HEK293 (cell line): Measurements from ENCODE around the gene PDGFC.
A peak's percentile ranks its signal among the peaks of the same experiment; 100 is the strongest.

ENCODE experiments used
- CTCF ChIA-PET: fragments of 350-600 bp; formaldehyde crosslinking; extraction: SDS; loops from one replicate; lab custom pipeline; 2021; ENCODE audit warnings: antibody characterized with exemption; lab: Yijun Ruan, JAX
- POLR2A ChIA-PET: fragments of 300-600 bp; formaldehyde crosslinking; extraction: SDS; loops from one replicate; lab custom pipeline; 2020; ENCODE audit warnings: antibody characterized with exemption, inconsistent platforms; lab: Yijun Ruan, JAX
- H3K27ac ChIP-seq: fragments of 200-500 bp; sonication (Bioruptor generic); 2 replicates; pipeline ENCODE4 v1.5.1; 2014; ENCODE audit warnings: low read depth, low read length, control low read depth, inconsistent platforms; ENCODE audit errors: extremely low read depth
- H3K36me3 ChIP-seq, 2 experiments: fragments of 200-500 bp in 1 of 2; sonication (Bioruptor generic) in 1 of 2; 1 replicate in 1 of 2; 2 replicates in 1 of 2; pipeline ENCODE4 v1.5.1; 2014 to 2017; ENCODE audit warnings: inconsistent platforms in 2 of 2, low read length in 2 of 2; ENCODE audit not compliant: control insufficient read depth in 2 of 2, insufficient read depth in 1 of 2
- H3K4me1 ChIP-seq: fragments of 200-500 bp; sonication (Bioruptor generic); 2 replicates; pipeline ENCODE4 v1.5.1; 2014; ENCODE audit warnings: mild to moderate bottlenecking, low read length, inconsistent platforms; ENCODE audit not compliant: control insufficient read depth, insufficient read depth
- H3K4me3 ChIP-seq: 2 replicates; pipeline ENCODE4 v1.5.1; 2011; ENCODE audit warnings: low read depth, mild to moderate bottlenecking, control low read depth, low read length, moderate library complexity
- H3K9me3 ChIP-seq: fragments of 200-500 bp; sonication (Bioruptor generic); 2 replicates; pipeline ENCODE4 v1.5.1; 2014; ENCODE audit warnings: low read depth, low read length, inconsistent platforms; ENCODE audit not compliant: control insufficient read depth, insufficient read depth
- ATF2 ChIP-seq: fragments of 450-650 bp; formaldehyde crosslinking; IDR thresholded peaks from 2 replicates; pipeline ENCODE4 v1.5.1; 2016; ENCODE audit warnings: missing biosample characterization, missing genetic modification characterization, low read depth
- FEZF1 ChIP-seq: fragments of 450-650 bp; formaldehyde crosslinking; IDR thresholded peaks from 2 replicates; pipeline ENCODE4 v1.5.1; 2016; ENCODE audit warnings: missing biosample characterization, missing genetic modification characterization
- GFI1B ChIP-seq: fragments of 450-650 bp; formaldehyde crosslinking; IDR thresholded peaks from 2 replicates; pipeline ENCODE4 v1.5.1; 2016; ENCODE audit warnings: missing biosample characterization, missing genetic modification characterization
- KLF1 ChIP-seq: fragments of 450-650 bp; formaldehyde crosslinking; IDR thresholded peaks from 2 replicates; pipeline ENCODE4 v1.5.1; 2016; ENCODE audit warnings: missing biosample characterization, missing genetic modification characterization
- PRDM1 ChIP-seq: fragments of 450-650 bp; formaldehyde crosslinking; IDR thresholded peaks from 2 replicates; pipeline ENCODE4; 2016; ENCODE audit warnings: missing biosample characterization, missing genetic modification characterization
- ZBTB7A ChIP-seq: fragments of 450-650 bp; formaldehyde crosslinking; IDR thresholded peaks from 2 replicates; pipeline ENCODE4 v1.5.1; 2016; ENCODE audit warnings: low read depth, missing biosample characterization, missing genetic modification characterization
- ZNF121 ChIP-seq: fragments of 450-650 bp; formaldehyde crosslinking; IDR thresholded peaks from 2 replicates; pipeline ENCODE4 v1.5.1; 2016; ENCODE audit warnings: missing biosample characterization, missing genetic modification characterization
- ZNF132 ChIP-seq: fragments of 450-650 bp; formaldehyde crosslinking; IDR thresholded peaks from 2 replicates; pipeline ENCODE4 v1.5.1; 2017; ENCODE audit warnings: missing biosample characterization, missing genetic modification characterization, borderline replicate concordance
- ZNF138 ChIP-seq: fragments of 450-650 bp; formaldehyde crosslinking; IDR thresholded peaks from 2 replicates; pipeline ENCODE4 v1.5.1; 2016; ENCODE audit warnings: missing biosample characterization, missing genetic modification characterization, borderline replicate concordance
- ZNF169 ChIP-seq: fragments of 450-650 bp; formaldehyde crosslinking; IDR thresholded peaks from 2 replicates; pipeline ENCODE4 v1.5.1; 2016; ENCODE audit warnings: missing biosample characterization, missing genetic modification characterization
- ZNF175 ChIP-seq: fragments of 450-650 bp; formaldehyde crosslinking; IDR thresholded peaks from 2 replicates; pipeline ENCODE4 v1.5.1; 2016; ENCODE audit warnings: missing biosample characterization, missing genetic modification characterization
- ZNF341 ChIP-seq: fragments of 450-650 bp; formaldehyde crosslinking; IDR thresholded peaks from 2 replicates; pipeline ENCODE4; 2016; ENCODE audit warnings: low read depth, missing biosample characterization, missing genetic modification characterization
- ZNF362 ChIP-seq: fragments of 450-650 bp; formaldehyde crosslinking; IDR thresholded peaks from 2 replicates; pipeline ENCODE4 v1.5.1; 2016; ENCODE audit warnings: missing biosample characterization, missing genetic modification characterization
- ZNF416 ChIP-seq: fragments of 450-650 bp; formaldehyde crosslinking; IDR thresholded peaks from 2 replicates; pipeline ENCODE4 v1.5.1; 2016; ENCODE audit warnings: missing biosample characterization, missing genetic modification characterization
- ZNF548 ChIP-seq: fragments of 450-650 bp; formaldehyde crosslinking; IDR thresholded peaks from 2 replicates; pipeline ENCODE4 v1.5.1; 2016; ENCODE audit warnings: missing biosample characterization, missing genetic modification characterization
- ZNF549 ChIP-seq: fragments of 450-650 bp; IDR thresholded peaks from 2 replicates; pipeline ENCODE4 v1.5.1; 2018; ENCODE audit warnings: missing biosample characterization, missing genetic modification characterization, mild to moderate bottlenecking, inconsistent platforms, moderate library complexity
- ZNF610 ChIP-seq: fragments of 450-650 bp; formaldehyde crosslinking; IDR thresholded peaks from 2 replicates; pipeline ENCODE4 v1.5.1; 2016; ENCODE audit warnings: missing biosample characterization, missing genetic modification characterization, borderline replicate concordance
- ZNF639 ChIP-seq: fragments of 450-650 bp; formaldehyde crosslinking; IDR thresholded peaks from 2 replicates; pipeline ENCODE4 v1.5.1; 2016; ENCODE audit warnings: missing biosample characterization, missing genetic modification characterization
- ZNF792 ChIP-seq: fragments of 450-650 bp; formaldehyde crosslinking; IDR thresholded peaks from 2 replicates; pipeline ENCODE4 v1.5.1; 2016; ENCODE audit warnings: missing biosample characterization, missing genetic modification characterization
- ZSCAN30 ChIP-seq: fragments of 450-650 bp; IDR thresholded peaks from 2 replicates; pipeline ENCODE4 v1.5.1; 2018; ENCODE audit warnings: missing biosample characterization, mild to moderate bottlenecking, missing genetic modification characterization, moderate library complexity
- TF ChIP-seq, protein P1 (sequence below): fragments of 450-650 bp; formaldehyde crosslinking; IDR thresholded peaks from 2 replicates; pipeline ENCODE4 v1.5.1; 2017; ENCODE audit warnings: missing biosample characterization, mild to moderate bottlenecking, missing genetic modification characterization, moderate library complexity
- TF ChIP-seq, protein P2 (sequence below): fragments of 450-650 bp; formaldehyde crosslinking; IDR thresholded peaks from 2 replicates; pipeline ENCODE4 v1.5.1; 2016; ENCODE audit warnings: missing biosample characterization, missing genetic modification characterization

The PDGFC gene

DNA sequence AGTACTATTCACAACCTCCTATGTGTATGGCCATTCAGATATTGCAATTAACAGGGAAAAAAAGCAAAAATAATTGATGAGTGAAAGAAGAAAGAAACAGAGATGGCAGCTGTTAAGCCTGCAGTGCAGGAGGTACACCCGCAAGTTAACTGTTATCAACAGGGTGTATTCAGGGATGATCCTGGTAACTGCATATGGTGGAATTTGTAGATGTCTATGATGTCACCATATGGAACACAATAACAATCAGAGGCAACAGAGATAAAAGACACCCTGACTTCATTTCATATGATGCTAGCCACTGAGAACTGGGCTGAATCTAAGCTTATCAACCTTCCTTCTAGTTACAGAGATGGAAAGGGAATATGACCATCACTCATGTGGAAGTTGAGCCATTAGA lies 96.5 kb downstream of the PDGFC start:
- ChIA-PET CTCF (interaction anchor here (0.5 kb wide), 1 partner anchor 369 kb away, joined by 3 read pairs; no protein-coding TSS in a partner anchor), POLR2A (no interaction called here)
- TF ChIP-seq ATF2, result peak; percentile 61; the same call in 1 of the 2 replicates
- TF ChIP-seq ZNF792 (tag by site-specific recombination), result no peak
- TF ChIP-seq, all 188 proteins: peak for 1

DNA sequence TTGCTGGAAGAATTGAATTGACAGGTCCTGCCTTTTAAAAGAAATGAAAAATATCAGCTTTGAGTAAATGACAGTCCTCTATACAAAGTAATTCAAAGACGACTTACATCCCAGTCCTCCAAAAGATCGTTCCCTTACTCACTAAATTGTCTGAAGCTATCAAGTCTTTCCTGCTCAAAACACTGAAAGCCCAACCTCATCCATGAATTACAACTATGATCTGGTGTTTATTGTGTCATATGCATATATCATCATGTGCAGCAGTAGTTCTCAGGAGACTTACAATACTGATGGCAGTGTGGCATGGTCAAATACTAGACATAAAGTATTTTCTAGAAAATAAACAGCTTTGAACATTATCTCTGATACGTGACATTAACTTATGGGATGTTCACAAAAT lies 97.8 kb downstream of the PDGFC start:
- Histone ChIP-seq H3K4me3 (no peak overlapping the region), H3K27ac (no peak overlapping the region)
- TF ChIP-seq ZNF138 (tag by site-specific recombination), result no peak
- TF ChIP-seq, protein P1, sequence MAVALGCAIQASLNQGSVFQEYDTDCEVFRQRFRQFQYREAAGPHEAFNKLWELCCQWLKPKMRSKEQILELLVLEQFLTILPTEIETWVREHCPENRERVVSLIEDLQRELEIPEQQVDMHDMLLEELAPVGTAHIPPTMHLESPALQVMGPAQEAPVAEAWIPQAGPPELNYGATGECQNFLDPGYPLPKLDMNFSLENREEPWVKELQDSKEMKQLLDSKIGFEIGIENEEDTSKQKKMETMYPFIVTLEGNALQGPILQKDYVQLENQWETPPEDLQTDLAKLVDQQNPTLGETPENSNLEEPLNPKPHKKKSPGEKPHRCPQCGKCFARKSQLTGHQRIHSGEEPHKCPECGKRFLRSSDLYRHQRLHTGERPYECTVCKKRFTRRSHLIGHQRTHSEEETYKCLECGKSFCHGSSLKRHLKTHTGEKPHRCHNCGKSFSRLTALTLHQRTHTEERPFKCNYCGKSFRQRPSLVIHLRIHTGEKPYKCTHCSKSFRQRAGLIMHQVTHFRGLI, result peak; percentile 51; the same call in 1 of the 2 replicates
- TF ChIP-seq, all 188 proteins: peak for 1
- H3K4me1 ChIP-seq, result peaks cover 3% of the 10 kb centered on the region; the same call in 1 of the 2 replicates
- POLR2A ChIA-PET, result no interaction called here
- CTCF ChIA-PET, result interaction anchor here (0.8 kb wide), 1 partner anchor 11 kb away, joined by 3 read pairs; no protein-coding TSS in a partner anchor
- no peaks in the 10 kb centered on the region for H3K36me3 ChIP-seq
- H3K9me3 ChIP-seq, result no peaks in the 10 kb centered on the region

More for the DNA sequence above, 96.5 kb downstream of the PDGFC start:
- Histone ChIP-seq H3K4me3 (no peak overlapping the region), H3K36me3 (no peaks in the 10 kb centered on the region), H3K9me3 (no peaks in the 10 kb centered on the region), H3K4me1 (peaks cover 10% of the 10 kb centered on the region), H3K27ac (no peak overlapping the region)

DNA sequence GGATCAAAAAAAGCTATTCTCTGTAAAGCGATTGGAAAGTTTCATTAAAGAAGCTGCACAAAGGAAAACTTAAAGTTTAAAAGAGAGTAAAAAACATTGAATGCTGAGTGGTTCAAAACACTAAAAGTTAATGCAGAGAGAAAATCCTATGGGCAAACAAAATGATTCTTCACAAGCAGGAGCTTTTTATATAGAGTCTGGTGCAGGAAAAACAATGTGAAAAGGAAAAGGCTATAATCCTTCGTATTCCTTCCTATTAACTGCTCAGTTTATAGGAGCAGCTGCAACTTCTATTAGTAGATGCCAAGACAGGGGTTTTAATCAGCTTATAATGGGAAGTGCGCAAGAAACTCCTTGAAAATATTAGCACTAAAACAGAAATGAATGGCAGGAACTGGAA lies 100.7 kb downstream of the PDGFC start:
- no peaks in the 10 kb centered on the region for H3K36me3 ChIP-seq
- no peak overlapping the region for H3K4me3 ChIP-seq
- POLR2A ChIA-PET, result no interaction called here
- TF ChIP-seq ZNF416 (tag by site-specific recombination) (no peak), ZNF548 (tag by site-specific recombination) (no peak), KLF1 (tag by site-specific recombination) (no peak), ZBTB7A (tag by site-specific recombination) (no peak), GFI1B (tag by site-specific recombination) (no peak), ZNF792 (tag by site-specific recombination) (no peak), ZNF121 (tag by site-specific recombination) (no peak), ZNF549 (tag by site-specific recombination) (no peak), ZSCAN30 (tag by site-specific recombination) (no peak), FEZF1 (no peak), ZNF362 (tag by site-specific recombination) (no peak), ZNF132 (tag by site-specific recombination) (no peak), ZNF169 (no peak), ZNF341 (tag by site-specific recombination) (no peak), ZNF639 (tag by site-specific recombination) (no peak), PRDM1 (tag by site-specific recombination) (no peak), ZNF610 (tag by site-specific recombination) (no peak), ZNF175 (tag by site-specific recombination) (no peak)
- TF ChIP-seq, protein P2, sequence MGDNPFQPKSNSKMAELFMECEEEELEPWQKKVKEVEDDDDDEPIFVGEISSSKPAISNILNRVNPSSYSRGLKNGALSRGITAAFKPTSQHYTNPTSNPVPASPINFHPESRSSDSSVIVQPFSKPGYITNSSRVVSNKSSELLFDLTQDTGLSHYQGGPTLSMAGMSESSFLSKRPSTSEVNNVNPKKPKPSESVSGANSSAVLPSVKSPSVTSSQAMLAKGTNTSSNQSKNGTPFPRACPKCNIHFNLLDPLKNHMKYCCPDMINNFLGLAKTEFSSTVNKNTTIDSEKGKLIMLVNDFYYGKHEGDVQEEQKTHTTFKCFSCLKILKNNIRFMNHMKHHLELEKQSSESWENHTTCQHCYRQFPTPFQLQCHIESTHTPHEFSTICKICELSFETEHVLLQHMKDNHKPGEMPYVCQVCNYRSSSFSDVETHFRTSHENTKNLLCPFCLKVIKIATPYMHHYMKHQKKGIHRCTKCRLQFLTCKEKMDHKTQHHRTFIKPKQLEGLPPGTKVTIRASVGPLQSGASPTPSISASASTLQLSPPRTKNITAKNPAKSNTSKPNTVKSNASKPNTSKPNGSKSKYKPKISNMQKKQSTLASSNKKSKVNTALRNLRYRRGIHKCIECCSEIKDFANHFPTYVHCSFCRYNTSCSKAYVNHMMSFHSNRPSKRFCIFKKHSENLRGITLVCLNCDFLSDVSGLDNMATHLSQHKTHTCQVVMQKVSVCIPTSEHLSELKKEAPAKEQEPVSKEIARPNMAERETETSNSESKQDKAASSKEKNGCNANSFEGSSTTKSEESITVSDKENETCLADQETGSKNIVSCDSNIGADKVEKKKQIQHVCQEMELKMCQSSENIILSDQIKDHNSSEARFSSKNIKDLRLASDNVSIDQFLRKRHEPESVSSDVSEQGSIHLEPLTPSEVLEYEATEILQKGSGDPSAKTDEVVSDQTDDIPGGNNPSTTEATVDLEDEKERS (tag by site-specific recombination), result no peak
- 0 out of 2 replicates have a peak, but pooled peaks cover 2% of the 10 kb centered on the region for H3K4me1 ChIP-seq
- no peak overlapping the region for H3K27ac ChIP-seq
- H3K9me3 ChIP-seq, result no peaks in the 10 kb centered on the region
- CTCF ChIA-PET, result interaction anchor here (1.0 kb wide), 1 partner anchor 396 kb away, joined by 3 read pairs; no protein-coding TSS in a partner anchor
